Measurements from ENCODE around the gene YOD1.

The YOD1 gene

DNA sequence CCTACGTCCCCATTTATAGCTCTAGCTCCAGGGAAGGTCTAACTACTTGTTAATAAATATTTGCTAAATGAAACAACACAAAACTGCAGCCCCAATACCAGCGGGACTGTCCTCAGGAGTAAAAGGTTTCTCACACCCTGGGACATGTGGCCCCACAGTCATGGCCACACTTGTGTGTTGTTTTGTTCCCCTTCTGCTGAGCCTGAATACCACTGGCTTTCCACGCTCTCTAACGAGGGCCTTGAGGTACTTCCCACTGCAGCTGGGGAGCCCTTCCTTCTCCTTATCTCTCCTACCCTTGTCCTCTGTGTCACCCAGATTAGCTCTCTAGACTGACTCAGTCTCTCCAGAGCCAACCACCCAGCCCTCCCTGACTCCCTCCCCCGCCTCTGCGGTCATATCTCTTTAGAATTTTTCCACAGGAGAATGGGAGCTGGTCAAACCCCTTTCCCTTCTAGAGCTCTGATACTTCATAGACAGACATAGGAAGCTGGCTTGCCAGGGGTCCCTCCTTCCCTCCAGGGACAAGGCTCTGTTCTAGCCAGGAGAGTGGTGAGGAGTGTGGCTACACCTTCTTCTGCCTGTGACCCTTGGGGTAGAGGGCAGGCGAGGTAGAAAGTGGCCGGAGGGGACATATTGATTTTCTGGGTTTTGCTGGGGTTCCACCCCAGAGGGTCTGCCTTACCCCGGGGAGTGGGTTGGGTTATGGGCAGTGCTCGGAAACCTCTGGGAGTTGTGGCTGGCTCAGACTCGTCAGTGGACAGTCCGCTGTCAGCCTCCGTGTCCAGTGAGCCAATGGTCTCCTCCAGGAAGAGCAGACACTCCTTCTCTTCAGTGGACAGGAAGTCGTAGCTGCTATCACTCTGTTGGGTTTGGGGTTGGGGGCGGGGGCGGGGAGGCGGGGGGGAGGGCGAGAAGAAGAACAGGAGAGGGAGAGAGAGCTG lies 26.5 kb downstream of the YOD1 start:
- no peak overlapping the region for H3K4me3 ChIP-seq (ENCODE audit: low read depth, low read length)
- in situ Hi-C loops (cut with HindIII; ENCODE audit: low sequenced_read_pairs) = no loop called here
- TF ChIP-seq, protein P1, sequence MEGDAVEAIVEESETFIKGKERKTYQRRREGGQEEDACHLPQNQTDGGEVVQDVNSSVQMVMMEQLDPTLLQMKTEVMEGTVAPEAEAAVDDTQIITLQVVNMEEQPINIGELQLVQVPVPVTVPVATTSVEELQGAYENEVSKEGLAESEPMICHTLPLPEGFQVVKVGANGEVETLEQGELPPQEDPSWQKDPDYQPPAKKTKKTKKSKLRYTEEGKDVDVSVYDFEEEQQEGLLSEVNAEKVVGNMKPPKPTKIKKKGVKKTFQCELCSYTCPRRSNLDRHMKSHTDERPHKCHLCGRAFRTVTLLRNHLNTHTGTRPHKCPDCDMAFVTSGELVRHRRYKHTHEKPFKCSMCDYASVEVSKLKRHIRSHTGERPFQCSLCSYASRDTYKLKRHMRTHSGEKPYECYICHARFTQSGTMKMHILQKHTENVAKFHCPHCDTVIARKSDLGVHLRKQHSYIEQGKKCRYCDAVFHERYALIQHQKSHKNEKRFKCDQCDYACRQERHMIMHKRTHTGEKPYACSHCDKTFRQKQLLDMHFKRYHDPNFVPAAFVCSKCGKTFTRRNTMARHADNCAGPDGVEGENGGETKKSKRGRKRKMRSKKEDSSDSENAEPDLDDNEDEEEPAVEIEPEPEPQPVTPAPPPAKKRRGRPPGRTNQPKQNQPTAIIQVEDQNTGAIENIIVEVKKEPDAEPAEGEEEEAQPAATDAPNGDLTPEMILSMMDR (IDR thresholded peaks at IDR 0.05; ENCODE audit: low read depth, low read length, missing control alignments) = no peak
- no peak for DNase-seq (ENCODE audit: low read depth)

DNA sequence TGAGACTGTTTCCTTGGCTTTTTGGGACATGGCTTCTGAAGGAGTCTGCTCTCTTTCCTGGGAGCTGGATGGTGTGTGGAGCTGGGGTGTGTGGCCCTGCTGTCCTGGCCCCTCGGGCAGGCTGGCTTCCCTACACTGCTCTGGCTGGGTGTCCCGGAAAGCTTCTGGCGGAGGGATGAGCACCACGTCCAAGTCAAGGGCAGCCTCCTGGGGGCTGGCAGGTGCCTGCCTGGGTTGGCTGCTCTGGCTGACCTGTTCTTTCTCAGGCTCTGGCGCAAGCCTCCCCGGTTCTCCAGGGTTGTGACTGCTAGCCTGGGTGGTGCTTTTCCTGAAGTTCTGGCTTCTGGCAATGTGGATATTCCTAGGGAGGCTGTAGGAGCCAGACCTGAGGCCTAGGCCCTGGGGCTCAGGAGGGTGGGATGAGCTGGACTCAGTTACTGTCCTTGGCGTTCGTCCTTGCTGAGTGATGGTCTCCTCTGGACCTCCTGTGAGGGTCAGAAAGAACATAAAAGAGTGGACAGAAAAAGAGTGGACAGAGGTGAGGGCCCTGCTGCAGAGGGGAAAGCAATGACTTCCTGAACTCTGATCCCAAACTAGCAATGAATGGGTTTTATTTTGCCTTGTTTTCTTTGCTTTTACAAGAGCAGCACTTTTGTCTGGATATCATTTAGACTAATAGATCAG lies 27.9 kb downstream of the YOD1 start:
- no peak overlapping the region for H3K4me3 ChIP-seq (ENCODE audit: low read depth, low read length)
- DNase-seq (ENCODE audit: low read depth) = no peak
- TF ChIP-seq, protein P1 (IDR thresholded peaks at IDR 0.05; ENCODE audit: low read depth, low read length, missing control alignments) = no peak
- in situ Hi-C loops (cut with HindIII; ENCODE audit: low sequenced_read_pairs) = no loop called here

DNA sequence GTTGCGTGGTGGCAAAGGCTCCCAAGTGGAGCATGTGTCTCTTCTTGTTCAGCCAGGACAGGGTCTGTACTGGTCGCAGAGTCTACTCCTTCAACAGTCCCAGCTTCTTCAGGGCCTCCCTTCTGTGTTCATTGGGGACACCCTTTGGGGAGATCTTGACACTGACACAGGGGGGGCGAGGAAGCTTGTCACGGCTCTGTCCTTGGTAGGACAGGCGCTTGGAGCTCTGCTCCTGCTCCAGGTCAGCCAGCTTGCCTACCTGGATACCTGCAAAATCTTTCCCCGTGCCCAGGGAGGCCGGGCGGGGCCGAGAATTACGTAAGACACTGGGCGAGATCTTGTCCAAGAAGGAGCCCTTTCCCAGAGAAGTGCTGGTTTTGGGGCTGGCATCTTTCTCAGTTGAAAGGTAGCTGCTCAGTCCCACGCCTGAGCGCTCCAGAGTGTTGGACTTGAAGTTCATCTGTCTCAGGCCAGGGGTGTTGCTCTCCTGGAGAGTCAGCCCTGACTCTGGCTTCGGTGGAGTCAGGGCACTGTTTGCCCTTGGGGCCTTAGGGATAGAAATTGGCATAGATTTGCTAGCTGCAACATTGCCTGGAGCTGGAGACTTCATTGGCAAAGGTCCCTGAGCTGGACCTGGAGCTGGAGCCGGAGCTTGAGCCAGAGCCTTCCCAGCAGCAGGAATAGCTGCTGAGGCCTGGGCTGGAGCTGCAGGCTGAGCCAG lies 29.0 kb downstream of the YOD1 start:
- TF ChIP-seq, protein P1 (IDR thresholded peaks at IDR 0.05; ENCODE audit: low read depth, low read length, missing control alignments) = no peak
- in situ Hi-C loops (cut with HindIII; ENCODE audit: low sequenced_read_pairs) = no loop called here
- no peak for DNase-seq (ENCODE audit: low read depth)
- no peak overlapping the region for H3K4me3 ChIP-seq (ENCODE audit: low read depth, low read length)

DNA sequence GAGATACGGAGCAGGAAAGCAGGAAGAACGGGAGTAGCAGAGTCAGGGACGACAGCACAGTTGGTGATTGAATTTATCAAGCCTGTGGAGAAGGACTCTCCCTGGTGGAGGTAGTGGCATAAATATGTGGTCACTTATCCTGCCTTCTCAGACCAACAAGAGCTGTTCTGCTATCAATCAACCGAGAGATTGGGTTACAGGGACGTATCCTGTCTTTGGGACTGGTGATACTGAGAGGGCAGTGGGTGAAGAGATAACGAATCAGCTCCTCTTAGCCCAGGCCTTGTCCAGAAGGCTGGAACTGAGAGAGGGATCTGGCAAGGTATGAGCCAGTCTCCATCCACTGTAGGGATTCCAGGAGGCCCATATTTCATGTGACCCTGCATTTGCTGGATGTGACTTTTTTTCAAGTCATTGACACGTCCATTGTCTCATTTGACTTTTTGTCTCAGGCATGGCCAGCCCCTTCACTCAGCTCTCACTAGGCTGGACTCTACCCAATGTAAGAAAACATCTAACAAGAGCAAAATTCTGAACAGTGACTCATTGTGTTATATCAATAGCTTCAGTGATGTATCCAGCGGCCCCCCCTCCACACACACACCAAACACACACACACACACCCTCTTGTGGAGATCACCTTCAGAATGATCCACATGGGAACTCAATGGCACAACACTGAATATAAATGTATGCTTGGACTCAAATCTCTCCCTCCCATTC lies 29.7 kb downstream of the YOD1 start:
- in situ Hi-C loops (cut with HindIII; ENCODE audit: low sequenced_read_pairs) = no loop called here
- TF ChIP-seq, protein P1 (IDR thresholded peaks at IDR 0.05; ENCODE audit: low read depth, low read length, missing control alignments) = no peak
- DNase-seq (ENCODE audit: low read depth) = no peak
- no peak overlapping the region for H3K4me3 ChIP-seq (ENCODE audit: low read depth, low read length)

DNA sequence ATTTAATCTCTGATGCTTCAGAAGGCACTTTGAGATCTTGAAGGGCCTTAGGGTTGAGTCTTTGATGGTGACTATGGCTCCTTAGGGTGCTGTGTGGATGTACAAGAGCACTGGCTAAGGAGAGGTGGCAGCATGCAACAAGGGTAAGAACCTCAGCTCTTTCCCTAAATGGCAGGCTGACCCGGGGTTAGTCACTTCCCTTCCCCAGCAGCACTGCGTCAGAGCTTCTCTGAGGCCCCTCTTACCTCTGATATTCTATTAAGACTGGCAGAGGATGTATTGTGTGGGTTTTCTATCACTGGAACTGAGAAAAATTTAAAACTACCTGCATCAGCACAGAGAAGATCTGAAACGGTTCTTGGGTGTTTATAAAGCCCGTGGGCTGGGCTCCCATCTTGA lies 30.3 kb downstream of the YOD1 start:
- TF ChIP-seq, protein P1 (IDR thresholded peaks at IDR 0.05; ENCODE audit: low read depth, low read length, missing control alignments) = no peak
- DNase-seq (ENCODE audit: low read depth) = no peak
- no peak overlapping the region for H3K4me3 ChIP-seq (ENCODE audit: low read depth, low read length)
- in situ Hi-C loops (cut with HindIII; ENCODE audit: low sequenced_read_pairs) = no loop called here
